Large intestine (tissue), 3 donors: ENCODE data around the gene FBXO39. TPM values are rescaled to one million over a fixed set of nuclear protein-coding genes. Genes with fewer than 3 reads are reported as not detected.
"Not testable (repeated sequence)": the region's sequence is repeated elsewhere in the genome, so short reads cannot be mapped to it uniquely, and the experiment has no call there.

Experiments
- DNase-seq, 2 donors: peaks; one replicate each; pipeline versions ENCODE4 v3.0.0 to v3.0.0-alpha.2; 2013
- H3K27ac ChIP-seq: one replicate; pipeline ENCODE4 v1.5.1; 2013; ENCODE audit warnings: low read length
- H3K27me3 ChIP-seq: 2 replicates; pipeline ENCODE4 v1.6.1; 2013; ENCODE audit warnings: low read length; ENCODE audit not compliant: control insufficient read depth, insufficient read depth
- H3K36me3 ChIP-seq: 2 replicates; pipeline ENCODE4 v1.6.1; 2013; ENCODE audit warnings: low read length; ENCODE audit not compliant: control insufficient read depth, insufficient read depth
- H3K4me1 ChIP-seq: one replicate; pipeline ENCODE4 v1.6.1; 2013; ENCODE audit warnings: low read length; ENCODE audit not compliant: control insufficient read depth, insufficient read depth
- H3K4me3 ChIP-seq: one replicate; pipeline ENCODE4 v1.5.1; 2013; ENCODE audit warnings: low read length
- H3K9me3 ChIP-seq: one replicate; pipeline ENCODE4 v1.6.1; 2013; ENCODE audit warnings: mild to moderate bottlenecking, low read depth, low read length, moderate library complexity; ENCODE audit not compliant: control insufficient read depth
- WGBS: methylation state at CpG from one replicate; pipeline ENCODE4 v1.1.5; 2013; ENCODE audit warnings: low lambda C conversion rate; ENCODE audit not compliant: insufficient coverage; 5-methylcytosine and 5-hydroxymethylcytosine counted together
- polyA plus RNA-seq: library from polyadenylated mRNA; unstranded; fragments of 120-200 nt; gene quantifications from one replicate; pipeline ENCODE4 v1.2.1, GENCODE V29; 2013

FBXO39 gene
- polyA plus RNA-seq, 1 donor, result 1.8 TPM

DNA sequence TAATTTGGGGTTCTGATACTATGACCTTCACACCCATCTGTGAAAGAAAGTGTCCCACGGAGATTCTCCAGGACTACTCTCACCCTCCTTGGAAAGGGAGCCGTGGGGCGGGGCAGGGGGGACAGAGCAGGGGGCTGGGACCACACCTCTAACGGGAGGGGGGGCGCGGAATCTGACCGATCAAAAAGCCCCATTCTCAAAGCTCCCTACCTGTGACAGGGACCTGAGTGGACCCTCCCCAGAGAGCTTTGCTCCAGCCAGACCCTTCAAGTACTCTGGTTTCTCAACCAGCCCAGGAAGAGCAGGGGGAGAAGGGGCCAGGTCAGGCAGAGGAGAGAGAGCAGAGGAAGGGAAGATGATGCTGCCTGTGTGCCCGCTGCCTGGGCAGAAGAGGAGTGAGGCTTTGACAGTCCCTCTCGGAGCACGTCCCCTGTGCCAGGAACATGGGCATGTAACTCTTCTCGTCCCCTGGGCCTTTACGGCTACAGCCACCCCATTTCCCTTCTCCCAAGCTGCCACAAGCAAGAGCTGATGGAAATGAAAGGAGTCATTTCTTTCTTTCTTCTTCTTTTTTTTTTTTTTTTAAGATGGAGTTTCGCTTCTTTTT, 19.5 kb upstream of the FBXO39 start:
- Histone ChIP-seq H3K27ac (peak overlapping the region; percentile 88), H3K36me3 (peaks cover 23% of the 10 kb centered on the region), H3K9me3 (no peaks in the 10 kb centered on the region), H3K4me3 (peak overlapping the region; percentile 73), H3K27me3 (no peaks in the 10 kb centered on the region), H3K4me1 (peaks cover 20% of the 10 kb centered on the region)
- DNase-seq, result no peak
- WGBS, result no CpG with 5 or more reads among the region's 13 CpGs

DNA sequence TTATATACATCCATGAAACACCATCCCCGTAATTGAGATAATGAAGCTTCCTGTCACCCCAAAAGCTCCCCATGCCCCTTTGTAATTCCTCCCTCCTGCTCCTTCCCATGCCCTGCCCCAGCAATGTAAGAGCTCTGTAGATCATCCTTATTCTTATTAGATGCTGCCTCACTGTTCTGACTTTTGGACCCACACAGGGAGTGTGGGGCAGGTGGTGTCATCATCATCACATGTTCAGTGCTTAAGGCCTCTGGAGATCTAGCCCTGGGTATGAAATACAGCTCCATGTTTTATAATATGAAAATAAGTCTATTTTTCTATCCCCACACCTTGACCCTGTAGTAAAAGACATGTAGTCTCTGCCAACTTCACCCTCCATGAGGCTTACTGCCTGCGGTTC, 18.3 kb upstream of the FBXO39 start:
- H3K4me1 ChIP-seq, result peaks cover 20% of the 10 kb centered on the region
- no CpG with 5 or more reads among the region's 2 CpGs for WGBS
- H3K36me3 ChIP-seq, result peaks cover 35% of the 10 kb centered on the region
- no peaks in the 10 kb centered on the region for H3K9me3 ChIP-seq
- peak; percentile 81 to 83 for DNase-seq
- no peaks in the 10 kb centered on the region for H3K27me3 ChIP-seq
- H3K4me3 ChIP-seq, result no peak overlapping the region
- H3K27ac ChIP-seq, result peak overlapping the region; percentile 46

DNA sequence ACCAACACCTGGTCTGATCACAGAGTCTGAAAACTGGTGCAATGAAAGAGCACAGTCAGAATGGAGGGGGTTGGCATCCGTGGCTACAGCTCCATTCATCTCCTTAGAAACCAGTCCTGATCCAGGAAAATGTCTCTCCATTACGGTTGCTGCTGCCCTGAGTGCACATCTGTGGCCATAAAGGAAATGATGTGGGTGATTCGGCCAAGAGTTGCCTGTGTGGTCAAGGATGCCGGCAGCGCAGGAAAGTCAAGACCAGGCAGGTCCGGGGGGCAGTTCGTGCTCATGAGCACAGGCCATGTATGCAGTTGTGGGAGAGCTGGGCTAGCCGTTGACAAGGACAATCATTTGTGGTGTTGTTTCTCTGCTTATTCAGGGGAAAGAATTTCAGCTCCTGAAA, 14.2 kb upstream of the FBXO39 start:
- no peak overlapping the region for H3K27ac ChIP-seq
- peaks cover 52% of the 10 kb centered on the region for H3K36me3 ChIP-seq
- no peaks in the 10 kb centered on the region for H3K27me3 ChIP-seq
- no peak for DNase-seq
- WGBS, result no CpG with 5 or more reads among the region's 8 CpGs
- no peaks in the 10 kb centered on the region for H3K9me3 ChIP-seq
- H3K4me3 ChIP-seq, result no peak overlapping the region
- H3K4me1 ChIP-seq, result peaks cover 12% of the 10 kb centered on the region

- Histone ChIP-seq H3K4me1 (no peaks in the 10 kb centered on the region), H3K27me3 (no peaks in the 10 kb centered on the region), H3K27ac (no peak overlapping the region), H3K9me3 (peaks cover 10% of the 10 kb centered on the region), H3K4me3 (no peak overlapping the region), H3K36me3 (peaks cover 65% of the 10 kb centered on the region)
- no peak for DNase-seq
- WGBS, result 94% methylated on average over 2 of the region's 2 CpGs
Measured at GRCh38 chr17:6768447-6768846, 7.6 kb upstream of the FBXO39 start.

GRCh38 chr17:6772016-6772415, 4.0 kb upstream of the FBXO39 start:
- WGBS, result 100% methylated on average over 1 of the region's 1 CpG
- Histone ChIP-seq H3K27ac (no peak overlapping the region), H3K36me3 (peaks cover 47% of the 10 kb centered on the region)

DNA sequence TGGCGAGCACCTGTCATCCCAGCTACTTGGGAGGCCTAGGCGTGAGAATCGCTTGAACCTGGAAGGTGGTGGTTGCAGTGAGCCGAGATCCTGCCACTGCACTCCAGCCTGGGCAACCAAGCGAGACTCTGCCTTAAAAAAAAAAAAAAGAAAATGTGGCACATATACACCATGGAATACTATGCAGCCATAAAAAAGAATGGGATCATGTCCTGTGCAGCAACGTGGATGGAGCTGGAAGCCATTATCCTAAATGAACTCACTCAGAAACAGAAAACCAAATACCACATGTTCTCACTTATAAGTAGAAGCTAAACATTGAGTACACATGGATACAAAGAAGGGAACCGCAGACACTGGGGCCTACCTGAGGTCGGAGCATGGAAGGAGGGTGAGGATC, 1.1 kb upstream of the FBXO39 start:
- WGBS, result no CpG with 5 or more reads among the region's 8 CpGs
- H3K27ac ChIP-seq, H3K4me3 ChIP-seq, DNase-seq, H3K4me1 ChIP-seq: not testable (repeated sequence)
- Histone ChIP-seq H3K36me3 (peaks cover 32% of the 10 kb centered on the region), H3K27me3 (peaks cover 16% of the 10 kb centered on the region), H3K9me3 (peaks cover 11% of the 10 kb centered on the region)

More at GRCh38 chr17:6772016-6772415, 4.0 kb upstream of the FBXO39 start:
- Histone ChIP-seq H3K9me3 (peaks cover 22% of the 10 kb centered on the region), H3K27me3 (peaks cover 16% of the 10 kb centered on the region), H3K4me1 (no peaks in the 10 kb centered on the region), H3K4me3 (no peak overlapping the region)
- no peak for DNase-seq

DNA sequence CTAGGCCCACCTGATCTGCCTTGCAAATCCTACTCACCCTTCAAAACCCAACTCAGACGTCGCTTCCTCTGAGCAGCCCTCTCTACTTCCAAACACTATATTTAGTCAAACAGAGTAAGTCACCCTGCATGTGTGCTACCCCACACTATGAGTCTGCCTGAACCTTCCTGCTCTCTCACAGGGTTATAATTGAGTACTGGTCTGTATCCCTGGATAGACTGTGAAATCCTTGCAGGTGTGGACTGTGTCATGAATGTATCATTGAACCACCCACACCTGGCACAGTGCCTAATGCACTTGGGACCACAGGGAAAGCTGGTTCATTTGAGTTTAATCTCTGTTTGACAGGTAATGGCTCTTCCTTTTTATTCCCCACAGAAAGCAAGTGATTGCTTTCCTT, 3.4 kb downstream of the FBXO39 start:
- H3K4me1 ChIP-seq, result no peaks in the 10 kb centered on the region
- no CpG with 5 or more reads among the region's 2 CpGs for WGBS
- no peak overlapping the region for H3K4me3 ChIP-seq
- no peak overlapping the region for H3K27ac ChIP-seq
- peak; percentile 37 to 77 for DNase-seq
- no peaks in the 10 kb centered on the region for H3K36me3 ChIP-seq
- peaks cover 16% of the 10 kb centered on the region for H3K27me3 ChIP-seq
- peaks cover 11% of the 10 kb centered on the region for H3K9me3 ChIP-seq

- Histone ChIP-seq H3K36me3 (no peaks in the 10 kb centered on the region), H3K4me3 (no peak overlapping the region), H3K27ac (no peak overlapping the region), H3K9me3 (peaks cover 6% of the 10 kb centered on the region), H3K27me3 (peaks cover 16% of the 10 kb centered on the region), H3K4me1 (no peaks in the 10 kb centered on the region)
- no peak for DNase-seq
- WGBS, result no CpG with 5 or more reads among the region's 8 CpGs
Measured at GRCh38 chr17:6780001-6780400, 4.0 kb downstream of the FBXO39 start.

GRCh38 chr17:6780886-6781285, 4.9 kb downstream of the FBXO39 start:
- Histone ChIP-seq H3K27me3 (peaks cover 10% of the 10 kb centered on the region), H3K4me3 (no peak overlapping the region), H3K4me1 (no peaks in the 10 kb centered on the region), H3K9me3 (peaks cover 4% of the 10 kb centered on the region), H3K36me3 (no peaks in the 10 kb centered on the region), H3K27ac (no peak overlapping the region)
- no peak for DNase-seq
- no CpG with 5 or more reads among the region's 3 CpGs for WGBS

DNA sequence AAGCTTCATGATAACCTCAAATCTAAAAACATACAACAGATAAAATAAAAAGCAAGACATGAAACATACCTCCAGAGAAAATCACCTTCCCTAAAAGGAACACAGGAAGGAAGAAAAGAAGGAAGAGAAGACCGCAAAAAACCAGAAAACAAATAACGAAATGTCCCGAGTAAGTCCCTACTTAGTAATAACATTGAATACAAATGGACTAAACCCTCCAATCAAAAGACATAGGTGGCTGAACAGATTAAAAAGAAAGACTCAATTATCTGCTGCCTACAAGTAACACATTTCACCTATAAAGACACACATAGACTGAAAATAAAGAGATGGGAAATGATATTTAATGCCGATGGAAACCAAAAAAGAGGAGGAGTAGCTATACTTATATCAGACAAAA, 6.2 kb downstream of the FBXO39 start:
- Histone ChIP-seq H3K27ac (no peak overlapping the region), H3K4me3 (no peak overlapping the region), H3K36me3 (no peaks in the 10 kb centered on the region), H3K9me3 (no peaks in the 10 kb centered on the region), H3K27me3 (no peaks in the 10 kb centered on the region), H3K4me1 (no peaks in the 10 kb centered on the region)
- 91% methylated on average over 4 of the region's 4 CpGs for WGBS
- DNase-seq, result no peak

DNA sequence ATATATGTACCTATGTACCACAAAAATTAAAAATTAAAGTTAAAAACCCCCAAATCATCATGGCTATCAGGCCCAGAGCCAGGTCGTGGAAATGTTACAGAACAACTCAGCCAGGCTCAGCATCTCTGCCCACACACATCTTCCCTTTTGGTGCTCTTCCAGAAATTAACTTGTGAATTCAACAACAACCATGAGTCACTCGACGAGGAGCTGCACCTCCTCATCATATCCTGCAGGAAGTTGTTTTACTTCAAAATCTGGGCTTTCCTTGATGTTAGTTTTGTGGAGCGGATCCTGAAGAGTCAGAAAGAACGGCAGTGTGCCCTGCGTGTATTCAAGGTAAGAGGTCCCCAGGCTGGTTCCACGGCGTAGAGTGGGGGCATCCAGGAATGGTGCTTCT, 10.6 kb downstream of the FBXO39 start:
- no CpG with 5 or more reads among the region's 8 CpGs for WGBS
- Histone ChIP-seq H3K4me1 (peaks cover 2% of the 10 kb centered on the region), H3K9me3 (no peaks in the 10 kb centered on the region), H3K27ac (no peak overlapping the region), H3K4me3 (no peak overlapping the region), H3K36me3 (no peaks in the 10 kb centered on the region), H3K27me3 (no peaks in the 10 kb centered on the region)
- no peak for DNase-seq
